GM21619 (cell line): ENCODE results near the gene NUMB.
"Not testable (repeated sequence)": the region's sequence is repeated elsewhere in the genome, so short reads cannot be mapped to it uniquely, and the experiment has no call there.

ENCODE experiments used
- ATAC-seq: cut with Tn5 transposase; IDR thresholded peaks from one replicate; pipeline ENCODE4 v1.9.1; 2021; ENCODE audit not compliant: unreplicated experiment

The NUMB gene

GRCh38 chr14:73365727-73366126, 92.6 kb downstream of the NUMB start:
- ATAC-seq: no peak

- no peak for ATAC-seq
Measured at GRCh38 chr14:73364559-73364958, 93.8 kb downstream of the NUMB start.

GRCh38 chr14:73359445-73359844, 98.9 kb downstream of the NUMB start:
- ATAC-seq: no peak

- ATAC-seq: no peak
Measured at GRCh38 chr14:73358187-73358586, 100.2 kb downstream of the NUMB start.

GRCh38 chr14:73349091-73349490, 109.3 kb downstream of the NUMB start:
- ATAC-seq: not testable (repeated sequence)

GRCh38 chr14:73344319-73344718, 114.0 kb downstream of the NUMB start:
- ATAC-seq: no peak

GRCh38 chr14:73342670-73343069, 115.7 kb downstream of the NUMB start:
- ATAC-seq: no peak

GRCh38 chr14:73339846-73340595, 118.3 kb downstream of the NUMB start:
- no peak for ATAC-seq

GRCh38 chr14:73339206-73339605, 119.1 kb downstream of the NUMB start:
- no peak for ATAC-seq

- no peak for ATAC-seq
Measured at GRCh38 chr14:73338551-73338950, 119.8 kb downstream of the NUMB start.

- no peak for ATAC-seq
Measured at GRCh38 chr14:73333031-73333430, 125.3 kb downstream of the NUMB start.

GRCh38 chr14:73325630-73326299, 132.6 kb downstream of the NUMB start:
- no peak for ATAC-seq

- no peak for ATAC-seq
Measured at GRCh38 chr14:73325063-73325462, 133.3 kb downstream of the NUMB start.

- no peak for ATAC-seq
Measured at GRCh38 chr14:73324533-73324932, 133.8 kb downstream of the NUMB start.

- ATAC-seq: no peak
Measured at GRCh38 chr14:73323896-73324399, 134.4 kb downstream of the NUMB start.

- ATAC-seq: no peak
Measured at GRCh38 chr14:73313151-73313550, 145.2 kb downstream of the NUMB start.

- no peak for ATAC-seq
Measured at GRCh38 chr14:73312687-73313086, 145.7 kb downstream of the NUMB start.

- ATAC-seq: no peak
Measured at GRCh38 chr14:73311708-73312030, 146.7 kb downstream of the NUMB start.

- not testable (repeated sequence) for ATAC-seq
Measured at GRCh38 chr14:73309207-73309606, 149.1 kb downstream of the NUMB start.

- ATAC-seq: no peak
Measured at GRCh38 chr14:73307261-73307660, 151.1 kb downstream of the NUMB start.

- no peak for ATAC-seq
Measured at GRCh38 chr14:73305499-73305898, 152.8 kb downstream of the NUMB start.

GRCh38 chr14:73295198-73295796, 163.0 kb downstream of the NUMB start:
- ATAC-seq: no peak
